ENCODE data around the gene FAM184B.

FAM184B gene

DNA sequence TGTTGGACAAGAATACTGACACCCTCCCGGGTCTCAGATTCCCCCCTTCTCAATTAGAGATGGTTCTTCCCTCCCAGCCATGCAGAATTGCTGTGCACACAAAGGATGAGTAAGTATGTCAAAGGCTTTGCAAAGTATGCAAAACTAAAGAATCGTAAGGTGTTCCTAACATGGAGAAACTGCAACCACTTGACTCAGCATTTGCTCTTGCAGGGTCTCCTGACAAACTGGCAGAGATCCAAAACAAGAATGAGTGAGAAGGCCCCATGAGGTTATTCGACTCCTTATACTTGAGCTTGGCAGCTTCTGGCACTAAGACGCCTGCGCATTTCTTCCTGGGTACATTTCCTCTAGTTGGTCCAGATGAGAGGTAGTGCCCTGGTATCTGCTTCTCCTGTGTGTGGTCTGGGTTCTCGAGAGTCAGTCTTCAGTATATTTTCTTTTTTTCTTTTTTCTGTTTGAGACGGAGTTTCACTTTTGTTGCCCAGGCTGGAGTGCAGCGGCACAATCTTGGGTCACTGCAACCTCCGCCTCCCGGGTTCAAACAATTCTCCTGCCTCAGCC, 8.2 kb downstream of the FAM184B start:
- DNase-seq (ENCODE audit: low read depth), result no peak

DNA sequence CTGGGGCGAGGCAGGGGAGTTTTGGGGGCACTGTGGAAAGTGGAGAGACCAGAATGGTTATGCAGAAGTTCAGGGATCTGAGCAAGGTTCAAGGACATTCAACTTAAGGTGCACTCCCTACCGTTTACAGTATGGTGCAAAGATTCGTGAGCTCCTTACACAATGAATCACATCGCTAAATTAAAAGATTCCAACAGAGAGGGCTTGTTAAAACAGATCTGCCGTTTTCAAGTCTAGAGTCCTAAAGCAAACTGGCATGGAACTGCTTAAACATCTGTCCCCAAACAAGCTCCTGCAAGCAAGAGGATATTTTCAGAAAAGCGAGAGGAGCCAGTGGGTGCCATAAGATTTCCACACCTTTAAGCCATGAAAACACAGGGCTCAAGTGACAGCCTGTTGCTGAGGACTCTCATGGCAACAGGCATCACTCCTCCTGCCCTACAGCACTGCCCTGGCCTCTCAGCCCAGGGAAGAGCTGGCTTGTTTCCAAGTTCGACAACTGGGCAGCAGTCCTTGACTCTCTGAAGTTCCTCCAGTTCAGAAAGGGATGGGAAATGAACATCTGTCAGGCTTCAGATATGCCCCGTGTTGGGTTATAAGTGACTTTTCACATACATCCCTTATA, 10.0 kb downstream of the FAM184B start:
- no peak for DNase-seq (ENCODE audit: low read depth)

DNA sequence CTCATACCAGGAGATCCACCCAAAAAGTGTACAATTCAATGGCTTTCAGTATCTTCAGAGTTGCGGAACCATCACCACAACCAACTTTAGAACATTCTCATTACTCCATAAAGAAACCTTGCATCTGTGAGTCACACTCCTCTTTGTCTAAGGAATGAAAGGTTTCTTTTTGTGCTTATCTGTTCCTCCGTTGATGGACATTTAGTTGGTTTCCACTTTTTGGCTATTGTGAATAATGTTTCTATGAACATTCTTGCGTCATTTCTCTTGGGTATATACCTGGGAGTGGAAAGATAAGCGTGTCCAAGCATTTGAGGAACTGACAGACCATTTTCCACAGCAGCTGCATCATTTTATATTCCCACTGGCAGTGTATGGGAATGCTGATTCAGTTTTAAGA, 10.6 kb downstream of the FAM184B start:
- DNase-seq (ENCODE audit: low read depth), result no peak

- no peak for DNase-seq (ENCODE audit: low read depth)
Measured at GRCh38 chr4:17769406-17770174, 11.8 kb downstream of the FAM184B start.

GRCh38 chr4:17766826-17767458, 14.5 kb downstream of the FAM184B start:
- DNase-seq (ENCODE audit: low read depth), result no peak

DNA sequence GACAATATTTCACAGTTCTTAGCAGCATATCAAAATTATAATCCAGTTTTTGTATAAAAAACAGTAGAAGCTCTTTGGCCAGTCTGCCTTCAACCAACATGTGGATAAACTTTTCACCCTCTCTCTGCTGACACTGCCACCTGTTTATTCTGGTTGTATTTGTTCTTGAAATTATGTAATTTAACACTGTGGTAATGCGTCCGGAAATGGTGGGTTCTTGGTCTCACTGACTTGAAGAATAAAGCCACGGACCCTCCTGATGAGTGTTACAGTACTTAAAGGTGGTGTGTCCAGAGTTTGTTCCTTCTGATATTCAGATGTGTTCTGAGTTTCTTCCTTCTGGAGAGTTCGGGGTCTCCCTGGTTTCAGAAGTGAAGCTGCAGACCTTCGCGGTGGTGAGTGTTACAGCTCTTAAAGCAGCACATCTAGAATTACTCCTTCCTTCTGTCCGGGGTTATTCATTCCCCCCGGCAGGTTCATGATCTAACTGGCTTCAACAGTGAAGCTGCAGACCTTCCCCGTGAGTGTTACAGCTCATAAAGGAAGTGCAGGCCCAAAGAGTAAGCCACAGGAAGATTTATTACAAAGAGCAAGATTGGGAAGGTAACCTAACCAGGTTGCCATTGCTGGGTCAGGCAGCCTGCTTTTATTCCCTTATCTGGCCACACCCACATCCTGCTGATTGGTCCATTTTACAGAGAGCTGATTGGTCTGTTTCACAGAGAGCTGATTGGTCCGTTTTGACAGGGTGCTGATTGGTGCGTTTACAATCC, 15.7 kb downstream of the FAM184B start:
- no peak for DNase-seq (ENCODE audit: low read depth)

GRCh38 chr4:17763931-17764330, 17.5 kb downstream of the FAM184B start:
- DNase-seq (ENCODE audit: low read depth), result no peak

- DNase-seq (ENCODE audit: low read depth), result no peak
Measured at GRCh38 chr4:17763416-17763815, 18.0 kb downstream of the FAM184B start.

DNA sequence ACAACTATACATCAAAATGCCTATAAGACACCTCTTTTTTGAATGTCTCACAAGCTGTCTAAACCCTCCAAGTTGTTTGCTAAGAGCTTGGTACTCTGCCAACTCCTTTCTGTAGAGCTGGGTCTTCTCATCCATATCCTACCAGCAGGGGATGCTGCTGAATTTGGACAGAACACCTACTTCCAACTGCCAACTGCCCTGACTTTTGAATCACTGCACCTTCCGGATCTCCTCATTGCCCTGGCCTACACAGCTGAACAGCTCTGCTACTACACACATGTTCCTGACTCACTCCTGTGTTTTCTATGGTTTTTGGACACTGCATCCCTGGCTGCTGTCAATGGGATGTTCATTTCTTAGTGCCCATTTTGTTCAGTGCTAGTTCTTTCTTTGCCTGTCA, 18.7 kb downstream of the FAM184B start:
- no peak for DNase-seq (ENCODE audit: low read depth)

DNA sequence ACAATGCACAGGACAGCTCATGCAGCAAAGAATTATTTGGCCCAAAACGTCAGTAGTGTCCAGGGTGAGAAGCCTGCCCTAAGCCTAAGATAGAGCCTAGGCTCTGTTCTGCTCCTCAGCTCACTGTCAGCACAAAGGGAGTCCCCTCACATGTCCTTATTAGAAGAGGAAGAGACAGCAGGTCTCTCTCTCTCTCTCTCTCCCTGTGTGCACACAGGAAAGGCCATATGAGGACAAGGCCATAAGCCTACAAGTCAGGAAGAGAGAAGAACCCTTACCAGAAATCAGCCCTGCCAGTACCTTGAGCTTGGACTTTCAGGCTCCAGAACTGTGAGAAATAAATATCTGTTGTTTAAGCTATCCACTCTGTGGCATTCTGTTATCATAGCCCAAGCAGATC, 20.4 kb downstream of the FAM184B start:
- no peak for DNase-seq (ENCODE audit: low read depth)

DNA sequence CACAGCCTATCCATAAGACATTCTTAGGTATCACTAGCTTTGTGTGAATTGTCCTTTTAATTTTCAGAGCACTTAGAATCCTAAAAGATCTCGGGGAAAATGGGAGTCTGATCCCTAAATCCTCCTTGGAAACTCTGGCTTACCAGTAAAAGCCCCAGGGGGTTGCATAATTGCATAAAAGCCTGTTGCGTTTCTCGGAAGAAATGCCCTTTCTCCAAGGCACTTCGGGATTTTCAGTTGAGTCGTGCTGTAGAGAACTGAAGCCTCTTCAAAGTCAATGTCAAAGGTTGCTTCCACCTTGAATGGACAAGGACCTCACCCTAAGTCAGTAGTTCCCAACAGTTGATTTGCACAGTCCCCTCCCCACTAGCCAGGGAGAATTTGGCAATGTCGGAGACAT, 20.8 kb downstream of the FAM184B start:
- no peak for DNase-seq (ENCODE audit: low read depth)

- no peak for DNase-seq (ENCODE audit: low read depth)
Measured at GRCh38 chr4:17758485-17758884, 22.9 kb downstream of the FAM184B start.

- DNase-seq (ENCODE audit: low read depth), result no peak
Measured at GRCh38 chr4:17757621-17758020, 23.8 kb downstream of the FAM184B start.

DNA sequence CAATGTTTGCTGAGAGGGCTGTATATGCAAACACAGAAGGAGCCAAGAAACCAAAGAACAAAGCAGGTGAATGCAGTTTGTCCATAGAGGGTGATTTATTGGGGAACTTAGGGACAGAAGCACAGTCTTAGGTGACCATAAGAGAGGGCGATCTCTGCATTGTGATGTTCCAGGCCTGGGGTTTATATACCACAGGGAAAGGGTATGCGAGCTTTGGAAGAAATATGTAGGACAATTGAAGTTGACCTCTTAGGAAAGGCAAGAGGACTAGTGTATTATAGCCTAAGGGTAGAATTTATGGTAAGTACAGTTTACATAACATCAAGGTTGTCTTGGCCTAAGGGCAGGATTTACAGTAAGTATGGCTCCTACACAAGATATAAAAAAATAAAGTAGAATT, 27.8 kb downstream of the FAM184B start:
- no peak for DNase-seq (ENCODE audit: low read depth)

- DNase-seq (ENCODE audit: low read depth), result no peak
Measured at GRCh38 chr4:17740702-17741101, 40.7 kb downstream of the FAM184B start.

DNA sequence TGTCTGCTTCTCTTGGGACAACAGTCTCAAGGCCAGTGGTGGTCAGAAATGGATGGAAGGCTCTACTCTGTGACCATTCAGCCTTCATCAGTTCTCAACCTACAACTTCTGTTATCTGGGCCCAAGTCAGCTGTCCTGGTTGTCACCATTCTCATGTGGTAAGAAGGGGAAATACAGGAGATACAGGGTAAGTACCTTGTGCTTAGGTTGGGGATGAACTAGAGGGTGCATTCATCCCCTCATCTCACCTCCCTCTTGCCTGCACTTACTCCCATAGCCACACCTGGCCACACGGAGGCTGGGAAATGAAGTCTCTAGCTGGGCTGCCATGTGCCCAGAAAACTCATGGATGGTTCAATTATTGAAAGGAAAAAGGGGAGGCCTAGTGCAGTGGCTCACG, 44.9 kb downstream of the FAM184B start:
- DNase-seq (ENCODE audit: low read depth), result no peak

GRCh38 chr4:17726911-17727310, 54.5 kb downstream of the FAM184B start:
- no peak for DNase-seq (ENCODE audit: low read depth)

GRCh38 chr4:17723648-17724047, 57.8 kb downstream of the FAM184B start:
- DNase-seq (ENCODE audit: low read depth), result no peak

DNA sequence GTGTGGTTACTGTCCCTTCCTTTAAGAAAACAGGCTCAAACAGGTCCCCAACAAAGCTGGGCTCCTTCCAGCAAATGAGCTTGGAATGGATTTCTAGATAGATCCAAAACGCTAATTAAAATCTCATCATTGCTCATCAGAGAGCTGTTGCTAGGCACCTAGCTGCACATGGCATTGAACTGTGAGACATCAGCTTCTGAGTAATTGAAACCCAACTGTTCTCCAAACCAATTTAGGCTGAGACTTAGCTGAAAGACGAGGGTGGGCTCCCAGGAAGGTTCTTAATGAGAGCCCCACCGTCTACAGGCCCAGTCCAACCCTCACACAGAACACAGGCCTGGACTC, 59.1 kb downstream of the FAM184B start:
- DNase-seq (ENCODE audit: low read depth), result no peak

GRCh38 chr4:17721496-17722355, 59.7 kb downstream of the FAM184B start:
- no peak for DNase-seq (ENCODE audit: low read depth)

- DNase-seq (ENCODE audit: low read depth), result no peak
Measured at GRCh38 chr4:17719106-17719505, 62.3 kb downstream of the FAM184B start.
